ENCODE results near the gene NDUFA5.
A peak's percentile ranks its signal among the peaks of the same experiment; 100 is the strongest.

Gene NDUFA5

GRCh38 chr7:123522066-123522465 lies 35.6 kb downstream of the NDUFA5 start:
- TF ChIP-seq ZNF423 (tag by site-specific recombination; IDR thresholded peaks at IDR 0.05) (no peak), HOXA7 (CRISPR knock-in tag; IDR thresholded peaks at IDR 0.05; ENCODE audit: borderline replicate concordance) (no peak), PBX3 (CRISPR knock-in tag; IDR thresholded peaks at IDR 0.05) (no peak), ZNF704 (tag by site-specific recombination; IDR thresholded peaks at IDR 0.05) (no peak), ZNF341 (tag by site-specific recombination; IDR thresholded peaks at IDR 0.05; ENCODE audit: low read depth) (no peak)
- H3K4me3 ChIP-seq (ENCODE audit: low read depth, low read length): no peak overlapping the region
- POLR2A ChIA-PET: no interaction called here
- no peaks in the 10 kb centered on the region for H3K4me1 ChIP-seq (ENCODE audit: control insufficient read depth, insufficient read depth, low read length)
- H3K36me3 ChIP-seq (ENCODE audit: control insufficient read depth in 2 of 2, insufficient read depth in 1 of 2, low read length in 2 of 2): no peaks in the 10 kb centered on the region
- H3K27ac ChIP-seq (ENCODE audit: extremely low read depth, low read depth, low read length): no peak overlapping the region
- CTCF ChIA-PET: interaction anchor here (0.7 kb wide), 1 partner anchor 102 kb away, joined by 3 read pairs; no protein-coding TSS in a partner anchor
- no peaks in the 10 kb centered on the region for H3K9me3 ChIP-seq (ENCODE audit: control insufficient read depth, insufficient read depth, low read depth, low read length)

- ChIA-PET POLR2A (no interaction called here), CTCF (no interaction called here)
- TF ChIP-seq ZNF580 (tag by site-specific recombination; IDR thresholded peaks at IDR 0.05) (no peak), SETDB1 (IDR thresholded peaks at IDR 0.05; ENCODE audit: insufficient read length, low read length) (peak; percentile 17)
- Histone ChIP-seq H3K4me1 (ENCODE audit: control insufficient read depth, insufficient read depth, low read length) (no peaks in the 10 kb centered on the region), H3K36me3 (ENCODE audit: control insufficient read depth in 2 of 2, insufficient read depth in 1 of 2, low read length in 2 of 2) (no peaks in the 10 kb centered on the region), H3K9me3 (ENCODE audit: control insufficient read depth, insufficient read depth, low read depth, low read length) (no peaks in the 10 kb centered on the region), H3K4me3 (ENCODE audit: low read depth, low read length) (no peak overlapping the region), H3K27ac (ENCODE audit: extremely low read depth, low read depth, low read length) (no peak overlapping the region)
Observed at GRCh38 chr7:123505221-123505620, 52.4 kb downstream of the NDUFA5 start.

GRCh38 chr7:123502201-123502600 lies 55.4 kb downstream of the NDUFA5 start:
- no peaks in the 10 kb centered on the region for H3K9me3 ChIP-seq (ENCODE audit: control insufficient read depth, insufficient read depth, low read depth, low read length)
- no peak for TF ChIP-seq ZNF311 (tag by site-specific recombination; IDR thresholded peaks at IDR 0.05; ENCODE audit: borderline replicate concordance)
- no peak for TF ChIP-seq ZNF324 (tag by site-specific recombination; IDR thresholded peaks at IDR 0.05)
- no peak overlapping the region for H3K4me3 ChIP-seq (ENCODE audit: low read depth, low read length)
- CTCF ChIA-PET: no interaction called here
- H3K27ac ChIP-seq (ENCODE audit: extremely low read depth, low read depth, low read length): no peak overlapping the region
- H3K4me1 ChIP-seq (ENCODE audit: control insufficient read depth, insufficient read depth, low read length): no peaks in the 10 kb centered on the region
- POLR2A ChIA-PET: no interaction called here
- no peaks in the 10 kb centered on the region for H3K36me3 ChIP-seq (ENCODE audit: control insufficient read depth in 2 of 2, insufficient read depth in 1 of 2, low read length in 2 of 2)

- POLR2A ChIA-PET: no interaction called here
- CTCF ChIA-PET: no interaction called here
- H3K27ac ChIP-seq (ENCODE audit: extremely low read depth, low read depth, low read length): no peak overlapping the region
- H3K4me1 ChIP-seq (ENCODE audit: control insufficient read depth, insufficient read depth, low read length): no peaks in the 10 kb centered on the region
- no peaks in the 10 kb centered on the region for H3K9me3 ChIP-seq (ENCODE audit: control insufficient read depth, insufficient read depth, low read depth, low read length)
- H3K4me3 ChIP-seq (ENCODE audit: low read depth, low read length): no peak overlapping the region
- H3K36me3 ChIP-seq (ENCODE audit: control insufficient read depth in 2 of 2, insufficient read depth in 1 of 2, low read length in 2 of 2): no peaks in the 10 kb centered on the region
- TF ChIP-seq ZNF132 (tag by site-specific recombination; IDR thresholded peaks at IDR 0.05; ENCODE audit: borderline replicate concordance) (no peak), TCF7L2 (IDR thresholded peaks at IDR 0.05; ENCODE audit: borderline replicate concordance, low read depth, low read length) (no peak), ZNF426 (tag by site-specific recombination; IDR thresholded peaks at IDR 0.05) (no peak), ZNF214 (tag by site-specific recombination; IDR thresholded peaks at IDR 0.05; ENCODE audit: borderline replicate concordance) (no peak), ATF2 (tag by site-specific recombination; IDR thresholded peaks at IDR 0.05; ENCODE audit: low read depth) (peak; percentile 57), ZSCAN23 (tag by site-specific recombination; IDR thresholded peaks at IDR 0.05) (no peak), ZNF843 (tag by site-specific recombination; IDR thresholded peaks at IDR 0.05) (no peak), ZNF600 (tag by site-specific recombination; IDR thresholded peaks at IDR 0.05) (no peak), ZNF335 (tag by site-specific recombination; conservative IDR thresholded peaks at IDR 0.05) (peak; percentile 63), ZNF202 (tag by site-specific recombination; IDR thresholded peaks at IDR 0.05; ENCODE audit: borderline replicate concordance) (no peak), ZSCAN18 (tag by site-specific recombination; IDR thresholded peaks at IDR 0.05) (no peak), ZNF510 (tag by site-specific recombination; IDR thresholded peaks at IDR 0.05; ENCODE audit: insufficient replicate concordance) (no peak), ZNF366 (tag by site-specific recombination; conservative IDR thresholded peaks at IDR 0.05) (no peak)
Observed at GRCh38 chr7:123500878-123501489, 56.6 kb downstream of the NDUFA5 start.

All from HEK293 (cell line).